OCI-LY7 (cell line): ENCODE data around the gene ZNF626. TPM values are rescaled to one million over a fixed set of nuclear protein-coding genes. Genes with fewer than 3 reads are reported as not detected.
"Not testable (repeated sequence)": the region's sequence is repeated elsewhere in the genome, so short reads cannot be mapped to it uniquely, and the experiment has no call there.

Source experiments
- BruUV-seq: library from RNA; stranded (reverse); fragments of 400-500 nt; replicated peaks from 2 replicates; lab custom pipeline; 2021; lab: Mats Ljungman, UMichigan
- CTCF ChIA-PET: fragments of 300-600 bp; sonication (Branson Sonifier 250); formaldehyde crosslinking; loops from one replicate; lab custom pipeline; 2022; ENCODE audit warnings: antibody characterized with exemption; ENCODE audit not compliant: unreplicated experiment; lab: Charles Lee
- POLR2A ChIA-PET: fragments of 300-600 bp; sonication (Branson Sonifier 250); formaldehyde crosslinking; loops from one replicate; lab custom pipeline; 2022; ENCODE audit warnings: antibody characterized with exemption; lab: Charles Lee
- DNase-seq: peaks from one replicate; pipeline ENCODE4 v3.0.0-alpha.2; 2015; ENCODE audit warnings: low spot score
- H2AFZ ChIP-seq: fragments of 200-600 bp; sonication (generic), shearing (Covaris generic); 2 replicates; pipeline ENCODE4 v1.6.1; 2014; ENCODE audit warnings: mild to moderate bottlenecking, antibody characterized with exemption, low read length, moderate library complexity
- H3K27ac ChIP-seq: fragments of 200-600 bp; sonication (generic); 2 replicates; pipeline ENCODE4 v1.5.1; 2014; ENCODE audit warnings: mixed run types, low read depth, mild to moderate bottlenecking, moderate library complexity, low read length, inconsistent platforms; ENCODE audit not compliant: poor library complexity, severe bottlenecking
- H3K36me3 ChIP-seq: fragments of 200-600 bp; sonication (generic); 2 replicates; pipeline ENCODE4 v1.6.1; 2014; ENCODE audit warnings: mild to moderate bottlenecking, antibody characterized with exemption, low read length, moderate library complexity, mixed read lengths; ENCODE audit not compliant: insufficient read depth
- H3K4me1 ChIP-seq: fragments of 200-600 bp; sonication (generic); 2 replicates; pipeline ENCODE4 v1.5.1; 2014; ENCODE audit warnings: mild to moderate bottlenecking, low read length; ENCODE audit not compliant: insufficient read depth, poor library complexity, severe bottlenecking
- H3K4me2 ChIP-seq: fragments of 200-600 bp; sonication (generic); 2 replicates; pipeline ENCODE4 v1.6.1; 2014; ENCODE audit warnings: mild to moderate bottlenecking, low read length
- H3K4me3 ChIP-seq: fragments of 200-600 bp; sonication (generic); 2 replicates; pipeline ENCODE4 v1.5.1; 2014; ENCODE audit warnings: mild to moderate bottlenecking, low read depth, low read length; ENCODE audit not compliant: poor library complexity, severe bottlenecking
- H3K79me2 ChIP-seq: fragments of 200-600 bp; sonication (generic); 2 replicates; pipeline ENCODE4 v1.6.1; 2016; ENCODE audit warnings: low read depth, mild to moderate bottlenecking, low read length, moderate library complexity, mixed read lengths; ENCODE audit not compliant: insufficient read depth
- H3K9me2 ChIP-seq: fragments of 200-600 bp; sonication (generic); 2 replicates; pipeline ENCODE4 v1.6.1; 2016; ENCODE audit warnings: mild to moderate bottlenecking, low read length, mixed read lengths; ENCODE audit not compliant: insufficient read depth
- H3K9me3 ChIP-seq: fragments of 200-600 bp; sonication (generic); 2 replicates; pipeline ENCODE4 v1.6.1; 2014; ENCODE audit warnings: mild to moderate bottlenecking, mixed run types, low read length, mixed read lengths
- H4K20me1 ChIP-seq: fragments of 200-600 bp; sonication (generic); 2 replicates; pipeline ENCODE4 v1.6.1; 2014; ENCODE audit warnings: mild to moderate bottlenecking, antibody characterized with exemption, low read length, moderate library complexity, mixed read lengths; ENCODE audit not compliant: insufficient read depth
- CTCF ChIP-seq: fragments of 200-600 bp; sonication (generic); conservative IDR thresholded peaks from 2 replicates; pipeline ENCODE4 v1.5.1; 2014; ENCODE audit warnings: mild to moderate bottlenecking, antibody characterized with exemption, low read length, moderate library complexity, mixed read lengths
- EZH2phosphoT487 ChIP-seq: fragments of 200-600 bp; sonication (generic); IDR thresholded peaks from 2 replicates; pipeline ENCODE4 v1.6.1; 2018; ENCODE audit warnings: low read depth, borderline replicate concordance, mild to moderate bottlenecking, mixed run types, antibody characterized with exemption, low read length, moderate library complexity, mixed read lengths
- intact Hi-C: fragments of 100-400 bp; cut with micrococcal nuclease; formaldehyde crosslinking; loops from one replicate; pipeline ENCODE4 v1.10.0; 2022; ENCODE audit not compliant: unreplicated experiment
- total RNA-seq, 2 experiments: library from RNA; depleted of rRNA in 1 of 2; stranded (reverse); fragments of >200 nt in 1 of 2; shearing (Covaris generic) in 1 of 2; gene quantifications; 2 replicates each; pipeline ENCODE4 v1.2.3, GENCODE V29; 2014 to 2022

Gene ZNF626
- total RNA-seq, 2 experiments from 2014 or later = 3.3 to 4.5 TPM

DNA sequence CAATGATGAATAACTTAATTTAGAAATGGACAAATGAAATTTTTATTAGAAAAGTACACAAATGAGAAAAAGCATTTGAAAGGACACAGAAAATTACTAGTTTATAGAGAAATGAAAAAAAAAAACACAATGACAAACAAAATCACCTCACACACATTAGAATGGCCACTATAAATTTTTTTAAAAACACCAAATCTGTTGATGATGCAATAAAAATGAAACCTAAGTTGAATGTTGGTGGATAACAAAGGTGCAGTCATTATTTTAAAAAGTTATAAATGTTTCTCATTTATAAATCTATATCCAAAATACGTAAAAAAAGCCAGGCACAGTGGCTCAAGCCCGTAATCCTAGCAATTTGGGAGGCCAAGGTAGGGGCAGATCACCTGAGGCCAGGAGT, 20.8 kb downstream of the ZNF626 start:
- H3K4me1 ChIP-seq = no peaks in the 10 kb centered on the region
- no peak for DNase-seq
- ChIA-PET POLR2A (no interaction called here), CTCF (no interaction called here)
- TF ChIP-seq EZH2phosphoT487 (no peak), CTCF (no peak)
- no TSS peak for BruUV-seq
- no peak overlapping the region for H3K4me3 ChIP-seq
- intact Hi-C loops = no loop called here
- H3K9me3 ChIP-seq = peaks cover 6% of the 10 kb centered on the region
- H3K36me3 ChIP-seq = peaks cover 25% of the 10 kb centered on the region
- H3K9me2 ChIP-seq = no peaks in the 10 kb centered on the region
- H4K20me1 ChIP-seq = no peaks in the 10 kb centered on the region
- H3K27ac ChIP-seq = no peak overlapping the region
- no peaks in the 10 kb centered on the region for H3K79me2 ChIP-seq
- no peak overlapping the region for H3K4me2 ChIP-seq
- H2AFZ ChIP-seq = no peak overlapping the region

GRCh38 chr19:20640023-20640422, 21.3 kb downstream of the ZNF626 start:
- no TSS peak for BruUV-seq
- intact Hi-C loops = no loop called here
- H3K4me1 ChIP-seq = no peaks in the 10 kb centered on the region
- peaks cover 6% of the 10 kb centered on the region for H3K9me3 ChIP-seq
- TF ChIP-seq EZH2phosphoT487 (no peak), CTCF (no peak)
- no peak overlapping the region for H3K4me3 ChIP-seq
- no peaks in the 10 kb centered on the region for H3K9me2 ChIP-seq
- H3K4me2 ChIP-seq = no peak overlapping the region
- ChIA-PET CTCF (no interaction called here), POLR2A (no interaction called here)
- H3K36me3 ChIP-seq = peaks cover 25% of the 10 kb centered on the region
- H4K20me1 ChIP-seq = no peaks in the 10 kb centered on the region
- H3K79me2 ChIP-seq = no peaks in the 10 kb centered on the region
- H3K27ac ChIP-seq = no peak overlapping the region
- no peak for DNase-seq
- H2AFZ ChIP-seq = no peak overlapping the region

- CTCF ChIA-PET, H2AFZ ChIP-seq, H3K4me2 ChIP-seq, H3K4me3 ChIP-seq, DNase-seq, intact Hi-C loops, H3K36me3 ChIP-seq, H3K4me1 ChIP-seq, H4K20me1 ChIP-seq, H3K9me2 ChIP-seq, H3K27ac ChIP-seq, H3K79me2 ChIP-seq, POLR2A ChIA-PET, BruUV-seq: not testable (repeated sequence)
- peaks cover 14% of the 10 kb centered on the region; the same call in 1 of the 2 replicates for H3K9me3 ChIP-seq
These were observed 36.8 kb downstream of the ZNF626 start for GRCh38 chr19:20624560-20624959.
